ENCODE data around the gene FNDC7. TPM values are rescaled to one million over a fixed set of nuclear protein-coding genes. Genes with fewer than 3 reads are reported as not detected.

The FNDC7 gene
- total and polyA plus RNA-seq, 12 donors = 0.03 to 0.71 (median 0.17) TPM; not detected in 6

DNA sequence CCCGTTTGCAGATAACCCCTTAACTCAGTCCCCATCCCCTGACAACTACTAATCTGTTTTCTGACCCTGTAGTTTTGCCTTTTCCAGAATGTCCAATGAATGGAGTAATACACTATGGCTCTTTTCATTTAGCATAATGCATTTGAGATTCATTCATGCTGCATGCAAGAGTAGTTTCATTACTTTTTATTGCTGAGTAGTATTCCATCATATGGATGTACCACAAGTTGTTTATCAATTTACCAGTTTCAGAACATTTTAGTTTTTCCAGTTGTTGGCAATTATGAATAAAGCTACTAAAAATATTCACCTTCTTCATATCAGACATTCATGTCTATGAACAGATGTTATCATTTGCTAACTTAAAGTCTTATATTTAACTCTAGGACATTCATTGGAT lies 79.1 kb downstream of the FNDC7 start:
- no peaks in the 10 kb centered on the region for H3K27me3 ChIP-seq
- TF ChIP-seq, protein P1, sequence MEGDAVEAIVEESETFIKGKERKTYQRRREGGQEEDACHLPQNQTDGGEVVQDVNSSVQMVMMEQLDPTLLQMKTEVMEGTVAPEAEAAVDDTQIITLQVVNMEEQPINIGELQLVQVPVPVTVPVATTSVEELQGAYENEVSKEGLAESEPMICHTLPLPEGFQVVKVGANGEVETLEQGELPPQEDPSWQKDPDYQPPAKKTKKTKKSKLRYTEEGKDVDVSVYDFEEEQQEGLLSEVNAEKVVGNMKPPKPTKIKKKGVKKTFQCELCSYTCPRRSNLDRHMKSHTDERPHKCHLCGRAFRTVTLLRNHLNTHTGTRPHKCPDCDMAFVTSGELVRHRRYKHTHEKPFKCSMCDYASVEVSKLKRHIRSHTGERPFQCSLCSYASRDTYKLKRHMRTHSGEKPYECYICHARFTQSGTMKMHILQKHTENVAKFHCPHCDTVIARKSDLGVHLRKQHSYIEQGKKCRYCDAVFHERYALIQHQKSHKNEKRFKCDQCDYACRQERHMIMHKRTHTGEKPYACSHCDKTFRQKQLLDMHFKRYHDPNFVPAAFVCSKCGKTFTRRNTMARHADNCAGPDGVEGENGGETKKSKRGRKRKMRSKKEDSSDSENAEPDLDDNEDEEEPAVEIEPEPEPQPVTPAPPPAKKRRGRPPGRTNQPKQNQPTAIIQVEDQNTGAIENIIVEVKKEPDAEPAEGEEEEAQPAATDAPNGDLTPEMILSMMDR (IDR thresholded peaks at IDR 0.05) = no peak
- no peak for TF ChIP-seq POLR2A (IDR thresholded peaks at IDR 0.05)
- H3K4me1 ChIP-seq (replicated peaks in 1 of 2) = no peaks in the 10 kb centered on the region
- H3K27ac ChIP-seq = no peak overlapping the region
- H3K36me3 ChIP-seq (replicated peaks in 1 of 2) = peaks cover 0 to 27% of the 10 kb centered on the region in 2 donors
- H3K4me3 ChIP-seq = no peak overlapping the region
- no peak for DNase-seq
- no peaks in the 10 kb centered on the region for H3K9me3 ChIP-seq (replicated peaks in 1 of 3)
- WGBS, 4 donors = 91 to 97% (median 96%) methylated on average over 1 of the region's 1 CpG
- intact Hi-C loops (cut with DNase I) = no loop called here

Other genes with a start within 250 kb of the FNDC7 start
- 10 to 100 TPM in 4 of 9 donors, 1 to 10 TPM in 5; 6.0 to 13.8 (median 8.5) TPM for gene EEIG2, start 152.8 kb upstream of the FNDC7 start, total RNA-seq
- gene EEIG2, start 152.8 kb upstream of the FNDC7 start, polyA plus RNA-seq = 1 to 10 TPM; 1.8 to 4.0 (median 2.3) TPM
- gene HENMT1, start 51.8 kb upstream of the FNDC7 start, total RNA-seq = 10 to 100 TPM in 1 of 9 donors, 1 to 10 TPM in 8; 1.2 to 22.2 (median 3.3) TPM
- 1 to 10 TPM; 3.1 to 4.9 (median 4.2) TPM for gene HENMT1, start 51.8 kb upstream of the FNDC7 start, polyA plus RNA-seq
- 10 to 100 TPM; 11.3 to 33.2 (median 23.0) TPM for gene PRPF38B, start 20.6 kb upstream of the FNDC7 start, total RNA-seq
- 10 to 100 TPM; 34.3 to 63.2 (median 39.5) TPM for gene PRPF38B, start 20.6 kb upstream of the FNDC7 start, polyA plus RNA-seq
- gene STXBP3, start 33.8 kb downstream of the FNDC7 start, total RNA-seq = 10 to 100 TPM; 35.1 to 63.2 (median 45.4) TPM
- gene STXBP3, start 33.8 kb downstream of the FNDC7 start, polyA plus RNA-seq = 10 to 100 TPM; 39.9 to 45.8 (median 42.3) TPM
- gene AKNAD1, start 144.2 kb downstream of the FNDC7 start, total RNA-seq = 1 to 10 TPM in 4 of 9 donors, under 1 TPM in 2, not detected in 3; 0.46 to 2.6 (median 1.3) TPM
- gene AKNAD1, start 144.2 kb downstream of the FNDC7 start, polyA plus RNA-seq = 1 to 10 TPM in 2 of 3 donors, under 1 TPM in 1; 0.35 to 8.5 (median 3.3) TPM
- gene GPSM2, start 164.1 kb downstream of the FNDC7 start, total RNA-seq = 10 to 100 TPM in 4 of 9 donors, 1 to 10 TPM in 5; 1.9 to 29.1 (median 7.7) TPM
- 1 to 10 TPM; 1.4 to 4.3 (median 3.7) TPM for gene GPSM2, start 164.1 kb downstream of the FNDC7 start, polyA plus RNA-seq

Measured in adrenal gland (tissue), 12 donors.